Mucosa of descending colon (tissue), 3 donors: ENCODE measurements around the gene IL17A. TPM values are rescaled to one million over a fixed set of nuclear protein-coding genes. Genes with fewer than 3 reads are reported as not detected.
A peak's percentile ranks its signal among the peaks of the same experiment; 100 is the strongest.

Source experiments
- ATAC-seq: fragments of 200-7000 bp; cut with Tn5 transposase; one replicate; pipeline ENCODE4 v1.9.1; 2020; ENCODE audit warnings: mild to moderate bottlenecking, moderate library complexity
- DNase-seq, 3 donors: peaks; one replicate each; pipeline ENCODE4 v3.0.0-alpha.2; 2020
- H3K36me3 ChIP-seq: fragments of 200-600 bp; one replicate; pipeline ENCODE4 v1.8.0; 2021; ENCODE audit warnings: low read depth, mild to moderate bottlenecking
- H3K4me1 ChIP-seq: fragments of 200-600 bp; one replicate; pipeline ENCODE4 v1.8.0; 2021; ENCODE audit warnings: low read depth, mild to moderate bottlenecking
- H3K4me3 ChIP-seq: fragments of 200-600 bp; one replicate; pipeline ENCODE4 v1.8.0; 2021; ENCODE audit warnings: mild to moderate bottlenecking
- H3K9me3 ChIP-seq: fragments of 200-600 bp; one replicate; pipeline ENCODE4 v1.8.0; 2021; ENCODE audit warnings: mild to moderate bottlenecking
- CTCF ChIP-seq: fragments of 200-600 bp; IDR thresholded peaks from one replicate; pipeline ENCODE4 v1.8.0; 2022; ENCODE audit warnings: antibody characterized with exemption, mild to moderate bottlenecking
- intact Hi-C, 2 donors: fragments of 100-400 bp; cut with DNase I in 1 of 2; cut with micrococcal nuclease in 1 of 2; formaldehyde crosslinking; loops; one replicate each; pipeline versions ENCODE4 v1.11.0 to v1.11.1; 2022; cut with DNase I, micrococcal nuclease
- microRNA-seq: library from miRNA; unstranded; fragments of <30 nt; microRNA quantifications from one replicate; pipeline ENCODE4, GENCODE V29; 2019
- total RNA-seq, 3 donors: library from RNA; stranded (reverse); fragmentation: NEBNext Ultra II Directional in 2 of 3; extraction: Animal tissue kit (Norgen Biotek cat#: 25700) in 2 of 3; gene quantifications; one replicate each; pipeline versions ENCODE4 v1.2.1 to v1.2.4, GENCODE V29; 2021 to 2023
- donor health status: DM: no; HTN: no; CAD: no; lungs with moderate emphysema.
- donor health status: DM: no; HTN: no; CAD: no.
- donor health status: DM: no; HTN: yes; CAD: no.

IL17A gene
- total RNA-seq, 3 donors from 2014 or later, result not detected

- no peak for TF ChIP-seq CTCF
- H3K36me3 ChIP-seq, result no peaks in the 10 kb centered on the region
- intact Hi-C loops, result no loop called here
- H3K4me1 ChIP-seq, result no peaks in the 10 kb centered on the region
- ATAC-seq, result no peak
- no peak for DNase-seq
- no peaks in the 10 kb centered on the region for H3K9me3 ChIP-seq
- no peak overlapping the region for H3K4me3 ChIP-seq
Measured at GRCh38 chr6:52231406-52232127, 45.4 kb downstream of the IL17A start.

- no peaks in the 10 kb centered on the region for H3K36me3 ChIP-seq
- H3K4me3 ChIP-seq, result no peak overlapping the region
- H3K9me3 ChIP-seq, result no peaks in the 10 kb centered on the region
- TF ChIP-seq CTCF, result no peak
- DNase-seq (no peak), ATAC-seq (no peak)
- H3K4me1 ChIP-seq, result no peaks in the 10 kb centered on the region
- intact Hi-C loops, result no loop called here
Measured at GRCh38 chr6:52233005-52233404, 46.8 kb downstream of the IL17A start.

GRCh38 chr6:52233975-52234823 lies 48.0 kb downstream of the IL17A start:
- Histone ChIP-seq H3K36me3 (no peaks in the 10 kb centered on the region), H3K9me3 (no peaks in the 10 kb centered on the region), H3K4me1 (no peaks in the 10 kb centered on the region), H3K4me3 (no peak overlapping the region)
- DNase-seq, result peak in 2 of 3 donors; percentile 39 to 57
- no peak for TF ChIP-seq CTCF
- ATAC-seq, result peak; percentile 93
- intact Hi-C loops, result no loop called here

Small RNA genes lying within 50 kb of the gene (microRNA-seq; reads per million reads assigned to microRNA genes)
- not detected for gene MIR133B
- not detected for gene MIR206

Other genes starting within 250 kb of the IL17A start
- gene PKHD1, start 98.8 kb upstream of the IL17A start, total RNA-seq, result under 1 TPM; 0.12 to 0.22 (median 0.20) TPM
- gene IL17F, start 58.1 kb downstream of the IL17A start, total RNA-seq, result not detected
- 10 to 100 TPM; 32.1 to 43.6 (median 36.7) TPM for gene MCM3, start 98.4 kb downstream of the IL17A start, total RNA-seq
- 100 to 1,000 TPM in 1 of 3 donors, 10 to 100 TPM in 2; 70.6 to 184 (median 81.4) TPM for gene PAQR8, start 175.8 kb downstream of the IL17A start, total RNA-seq
- gene EFHC1, start 234.0 kb downstream of the IL17A start, total RNA-seq, result 10 to 100 TPM; 10.8 to 22.2 (median 20.5) TPM